HUES48 (cell line): ENCODE data around the gene ATG4C.

Experiments
- H3K27ac ChIP-seq: one replicate; pipeline ENCODE4 v1.7.0; 2013; ENCODE audit warnings: low read depth, low read length, inconsistent platforms
- H3K27me3 ChIP-seq: 2 replicates; pipeline ENCODE4 v1.6.1; 2013; ENCODE audit warnings: mild to moderate bottlenecking, low read length; ENCODE audit not compliant: control insufficient read depth, insufficient read depth
- H3K36me3 ChIP-seq: 2 replicates; pipeline ENCODE4 v1.6.1; 2013; ENCODE audit warnings: low read length; ENCODE audit not compliant: control insufficient read depth, insufficient read depth
- H3K4me1 ChIP-seq: 2 replicates; pipeline ENCODE4 v1.6.1; 2013; ENCODE audit warnings: mild to moderate bottlenecking, low read length; ENCODE audit not compliant: control insufficient read depth, insufficient read depth
- H3K4me3 ChIP-seq: 2 replicates; pipeline ENCODE4 v1.5.1; 2013; ENCODE audit warnings: mild to moderate bottlenecking, low read depth, low read length
- H3K9ac ChIP-seq: 2 replicates; pipeline ENCODE4 v1.6.1; 2013; ENCODE audit warnings: mild to moderate bottlenecking, low read depth, low read length, moderate library complexity
- H3K9me3 ChIP-seq: 2 replicates; pipeline ENCODE4 v1.6.1; 2013; ENCODE audit warnings: low read length; ENCODE audit not compliant: control insufficient read depth, insufficient read depth

Gene ATG4C

GRCh38 chr1:62844030-62844429 is 60.1 kb downstream of the ATG4C start:
- no peak overlapping the region for H3K9ac ChIP-seq
- H3K27ac ChIP-seq = no peak overlapping the region
- H3K36me3 ChIP-seq = no peaks in the 10 kb centered on the region
- no peaks in the 10 kb centered on the region for H3K27me3 ChIP-seq
- no peaks in the 10 kb centered on the region for H3K9me3 ChIP-seq
- H3K4me1 ChIP-seq = peaks cover 8% of the 10 kb centered on the region; the same call in 1 of the 2 replicates
- H3K4me3 ChIP-seq = no peak overlapping the region

GRCh38 chr1:62849031-62849430 is 65.1 kb downstream of the ATG4C start:
- Histone ChIP-seq H3K4me1 (no peaks in the 10 kb centered on the region), H3K36me3 (0 out of 2 replicates have a peak, but pooled peaks cover 4% of the 10 kb centered on the region), H3K9ac (no peak overlapping the region), H3K27me3 (no peaks in the 10 kb centered on the region), H3K4me3 (no peak overlapping the region), H3K27ac (no peak overlapping the region), H3K9me3 (no peaks in the 10 kb centered on the region)

GRCh38 chr1:62852253-62852652 is 68.3 kb downstream of the ATG4C start:
- H3K4me3 ChIP-seq = no peak overlapping the region
- H3K9me3 ChIP-seq = no peaks in the 10 kb centered on the region
- 0 out of 2 replicates have a peak, but pooled peaks cover 4% of the 10 kb centered on the region for H3K36me3 ChIP-seq
- H3K27me3 ChIP-seq = no peaks in the 10 kb centered on the region
- H3K9ac ChIP-seq = no peak overlapping the region
- no peaks in the 10 kb centered on the region for H3K4me1 ChIP-seq
- H3K27ac ChIP-seq = no peak overlapping the region

GRCh38 chr1:62856960-62857359 is 73.0 kb downstream of the ATG4C start:
- no peaks in the 10 kb centered on the region for H3K9me3 ChIP-seq
- no peak overlapping the region for H3K27ac ChIP-seq
- no peaks in the 10 kb centered on the region for H3K4me1 ChIP-seq
- no peak overlapping the region for H3K9ac ChIP-seq
- no peaks in the 10 kb centered on the region for H3K27me3 ChIP-seq
- H3K4me3 ChIP-seq = no peak overlapping the region
- H3K36me3 ChIP-seq = 0 out of 2 replicates have a peak, but pooled peaks cover 4% of the 10 kb centered on the region

GRCh38 chr1:62869217-62869754 is 85.4 kb downstream of the ATG4C start:
- Histone ChIP-seq H3K27me3 (no peaks in the 10 kb centered on the region), H3K9me3 (no peaks in the 10 kb centered on the region), H3K9ac (no peak overlapping the region), H3K27ac (no peak overlapping the region), H3K36me3 (no peaks in the 10 kb centered on the region), H3K4me3 (no peak overlapping the region), H3K4me1 (no peaks in the 10 kb centered on the region)

- Histone ChIP-seq H3K9me3 (no peaks in the 10 kb centered on the region), H3K27me3 (no peaks in the 10 kb centered on the region), H3K36me3 (no peaks in the 10 kb centered on the region), H3K4me3 (no peak overlapping the region), H3K27ac (no peak overlapping the region), H3K4me1 (no peaks in the 10 kb centered on the region), H3K9ac (no peak overlapping the region)
Measured at GRCh38 chr1:62870148-62870547, 86.2 kb downstream of the ATG4C start.

- Histone ChIP-seq H3K27me3 (no peaks in the 10 kb centered on the region), H3K9me3 (peaks cover 4% of the 10 kb centered on the region; the same call in 1 of the 2 replicates), H3K4me1 (no peaks in the 10 kb centered on the region), H3K9ac (no peak overlapping the region), H3K27ac (no peak overlapping the region), H3K4me3 (no peak overlapping the region), H3K36me3 (no peaks in the 10 kb centered on the region)
Measured at GRCh38 chr1:62875676-62876075, 91.7 kb downstream of the ATG4C start.

- H3K4me1 ChIP-seq = no peaks in the 10 kb centered on the region
- no peak overlapping the region for H3K27ac ChIP-seq
- peaks cover 4% of the 10 kb centered on the region; the same call in 1 of the 2 replicates for H3K9me3 ChIP-seq
- H3K27me3 ChIP-seq = no peaks in the 10 kb centered on the region
- H3K36me3 ChIP-seq = no peaks in the 10 kb centered on the region
- no peak overlapping the region for H3K9ac ChIP-seq
- no peak overlapping the region for H3K4me3 ChIP-seq
Measured at GRCh38 chr1:62876535-62876934, 92.6 kb downstream of the ATG4C start.

- Histone ChIP-seq H3K27me3 (no peaks in the 10 kb centered on the region), H3K4me3 (no peak overlapping the region), H3K27ac (no peak overlapping the region), H3K9me3 (peaks cover 4% of the 10 kb centered on the region; the same call in 1 of the 2 replicates), H3K4me1 (peaks cover 4% of the 10 kb centered on the region), H3K36me3 (no peaks in the 10 kb centered on the region), H3K9ac (no peak overlapping the region)
Measured at GRCh38 chr1:62877579-62877978, 93.6 kb downstream of the ATG4C start.

GRCh38 chr1:62879962-62880361 is 96.0 kb downstream of the ATG4C start:
- Histone ChIP-seq H3K4me3 (no peak overlapping the region), H3K9ac (no peak overlapping the region), H3K4me1 (peaks cover 22% of the 10 kb centered on the region), H3K27me3 (no peaks in the 10 kb centered on the region), H3K36me3 (no peaks in the 10 kb centered on the region), H3K9me3 (peaks cover 4% of the 10 kb centered on the region; the same call in 1 of the 2 replicates), H3K27ac (no peak overlapping the region)

- Histone ChIP-seq H3K9me3 (peaks cover 4% of the 10 kb centered on the region; the same call in 1 of the 2 replicates), H3K4me3 (no peak overlapping the region), H3K27ac (no peak overlapping the region), H3K9ac (no peak overlapping the region), H3K36me3 (no peaks in the 10 kb centered on the region), H3K4me1 (peaks cover 28% of the 10 kb centered on the region), H3K27me3 (no peaks in the 10 kb centered on the region)
Measured at GRCh38 chr1:62882201-62883104, 98.5 kb downstream of the ATG4C start.
